ENCODE results near the gene DIO3. TPM values are rescaled to one million over a fixed set of nuclear protein-coding genes. Genes with fewer than 3 reads are reported as not detected.

Gene DIO3
- total RNA-seq, 1 donor from 2014 or later, result 0.51 TPM

- H3K4me1 Mint-ChIP-seq, result peaks cover 16% of the 10 kb centered on the region
- DNase-seq (ENCODE audit: low read depth, low spot score), result no peak
- no peak for TF ChIP-seq CTCF (conservative IDR thresholded peaks at IDR 0.05)
These were observed 26.2 kb downstream of the DIO3 start for GRCh38 chr14:101587441-101587911.

GRCh38 chr14:101588286-101588975, 27.1 kb downstream of the DIO3 start:
- Mint-ChIP-seq H3K4me1 (peaks cover 16% of the 10 kb centered on the region), H3K9me3 (peaks cover 2% of the 10 kb centered on the region), H3K27me3 (ENCODE audit: low read depth) (no peaks in the 10 kb centered on the region), H3K36me3 (ENCODE audit: low read depth) (no peaks in the 10 kb centered on the region), H3K27ac (ENCODE audit: unreplicated experiment) (no peak overlapping the region), H3K4me3 (no peak overlapping the region)
- TF ChIP-seq CTCF (conservative IDR thresholded peaks at IDR 0.05), result no peak
- DNase-seq (ENCODE audit: low read depth, low spot score), result no peak

More at GRCh38 chr14:101587441-101587911, 26.2 kb downstream of the DIO3 start:
- H3K27me3 Mint-ChIP-seq (ENCODE audit: low read depth), result no peaks in the 10 kb centered on the region
- H3K36me3 Mint-ChIP-seq (ENCODE audit: low read depth), result no peaks in the 10 kb centered on the region
- no peak overlapping the region for H3K4me3 Mint-ChIP-seq
- H3K27ac Mint-ChIP-seq (ENCODE audit: unreplicated experiment), result no peak overlapping the region
- no peaks in the 10 kb centered on the region for H3K9me3 Mint-ChIP-seq

- TF ChIP-seq CTCF (conservative IDR thresholded peaks at IDR 0.05), result no peak
- no peak overlapping the region for H3K4me3 Mint-ChIP-seq
- H3K27me3 Mint-ChIP-seq (ENCODE audit: low read depth), result no peaks in the 10 kb centered on the region
- H3K27ac Mint-ChIP-seq (ENCODE audit: unreplicated experiment), result peak overlapping the region; percentile 35
- no peaks in the 10 kb centered on the region for H3K36me3 Mint-ChIP-seq (ENCODE audit: low read depth)
- peaks cover 16% of the 10 kb centered on the region for H3K4me1 Mint-ChIP-seq
- DNase-seq (ENCODE audit: low read depth, low spot score), result no peak
- H3K9me3 Mint-ChIP-seq, result peaks cover 2% of the 10 kb centered on the region
These were observed 27.7 kb downstream of the DIO3 start for GRCh38 chr14:101588990-101589389.

GRCh38 chr14:101589486-101590015, 28.3 kb downstream of the DIO3 start:
- no peak for TF ChIP-seq CTCF (conservative IDR thresholded peaks at IDR 0.05)
- no peak overlapping the region for H3K4me3 Mint-ChIP-seq
- H3K4me1 Mint-ChIP-seq, result peaks cover 16% of the 10 kb centered on the region
- no peak for DNase-seq (ENCODE audit: low read depth, low spot score)
- no peaks in the 10 kb centered on the region for H3K36me3 Mint-ChIP-seq (ENCODE audit: low read depth)
- no peaks in the 10 kb centered on the region for H3K27me3 Mint-ChIP-seq (ENCODE audit: low read depth)
- no peak overlapping the region for H3K27ac Mint-ChIP-seq (ENCODE audit: unreplicated experiment)
- peaks cover 2% of the 10 kb centered on the region for H3K9me3 Mint-ChIP-seq

GRCh38 chr14:101590062-101590461, 28.8 kb downstream of the DIO3 start:
- Mint-ChIP-seq H3K9me3 (peaks cover 2% of the 10 kb centered on the region), H3K4me3 (no peak overlapping the region), H3K36me3 (ENCODE audit: low read depth) (no peaks in the 10 kb centered on the region), H3K4me1 (peaks cover 16% of the 10 kb centered on the region), H3K27ac (ENCODE audit: unreplicated experiment) (no peak overlapping the region), H3K27me3 (ENCODE audit: low read depth) (no peaks in the 10 kb centered on the region)
- DNase-seq (ENCODE audit: low read depth, low spot score), result no peak
- no peak for TF ChIP-seq CTCF (conservative IDR thresholded peaks at IDR 0.05)

Data from neural crest cell (in vitro differentiated cells).